K562 (cell line): ENCODE measurements around the gene ACOT7. TPM values are rescaled to one million over a fixed set of nuclear protein-coding genes. Genes with fewer than 3 reads are reported as not detected.

ENCODE experiments used
- CBX2 ChIP-seq: fragments of 200-600 bp; sonication (generic); IDR thresholded peaks from one replicate; pipeline ENCODE4 v1.6.1; 2012; ENCODE audit warnings: mild to moderate bottlenecking, low read length, inconsistent platforms; ENCODE audit not compliant: insufficient read depth, poor library complexity, severe bottlenecking
- EGR1 ChIP-seq: fragments of 450-650 bp; conservative IDR thresholded peaks from 2 replicates; pipeline ENCODE4 v1.6.1; 2017; ENCODE audit warnings: mild to moderate bottlenecking
- MEIS2 ChIP-seq: fragments of 450-650 bp; IDR thresholded peaks from 2 replicates; pipeline ENCODE4 v1.6.1; 2014; ENCODE audit warnings: mild to moderate bottlenecking; ENCODE audit not compliant: partially characterized antibody
- MTA3 ChIP-seq: fragments of 450-650 bp; formaldehyde crosslinking; IDR thresholded peaks from 2 replicates; pipeline ENCODE4 v1.6.1; 2017; ENCODE audit warnings: mild to moderate bottlenecking, borderline replicate concordance
- PCBP1 ChIP-seq: fragments of 200-400 bp; formaldehyde crosslinking; IDR thresholded peaks from 2 replicates; pipeline ENCODE4 v1.6.1; 2018; ENCODE audit warnings: mild to moderate bottlenecking, low read depth, low read length; ENCODE audit not compliant: poor library complexity, severe bottlenecking
- YY1 ChIP-seq, 3 experiments: IDR thresholded peaks; 2 replicates each; pipeline ENCODE4 v1.6.1; 2011; ENCODE audit warnings: low read length in 2 of 3, mild to moderate bottlenecking in 2 of 3, moderate library complexity in 2 of 3, borderline replicate concordance in 1 of 3, control low read depth in 1 of 3, low read depth in 1 of 3; ENCODE audit not compliant: insufficient read depth in 3 of 3, insufficient replicate concordance in 2 of 3, control insufficient read depth in 1 of 3, insufficient read length in 1 of 3; ENCODE audit errors: extremely low read depth in 1 of 3
- polyA plus RNA-seq, 8 experiments: library from polyadenylated mRNA; depleted of rRNA in 4 of 8; stranded (reverse) in 5 of 8; unstranded in 3 of 8; fragments of >200 nt; fragmentation: Nextera tagmentation in 2 of 8; fragmentation: Illumina TruSeq in 1 of 8; extraction: Ambion mirVana in 2 of 8; extraction: Trizol in 1 of 8; gene quantifications; 2 replicates each; pipeline versions ENCODE4 v1.2.1 to v1.2.3, GENCODE V29; 2011 to 2014; ENCODE audit warnings: inconsistent platforms in 1 of 8, missing spikeins in 1 of 8
- total RNA-seq, 7 experiments: library from RNA; depleted of rRNA in 6 of 7; stranded (reverse); fragments of >200 nt in 6 of 7; fragmentation: Illumina TruSeq in 2 of 7; extraction: Trizol in 2 of 7; gene quantifications; 2 replicates each; pipeline versions ENCODE4 v1.2.1 to v1.2.3, GENCODE V29; 2011 to 2021; ENCODE audit warnings: low replicate concordance in 1 of 7
- TF ChIP-seq, protein P1 (sequence below): fragments of 450-650 bp; IDR thresholded peaks from 2 replicates; pipeline ENCODE4 v1.6.1; 2017; ENCODE audit warnings: antibody characterized with exemption, mild to moderate bottlenecking
- TF ChIP-seq, protein P2 (sequence below): fragments of 250-450 bp; sonication (Bioruptor Pico); IDR thresholded peaks from 2 replicates; pipeline ENCODE4 v1.8.0; 2022; ENCODE audit warnings: moderate library complexity, mild to moderate bottlenecking, inconsistent platforms
- TF ChIP-seq, protein P3 (sequence below): fragments of 250-450 bp; sonication (Bioruptor Pico); IDR thresholded peaks from 2 replicates; pipeline ENCODE4 v1.5.0; 2021

Gene ACOT7
- total and polyA plus RNA-seq, 9 of the 15 experiments (the other 6 are each of a cell fraction or from before 2014, with no cell fraction given), result 7.0 to 92.6 (median 37.2) TPM

DNA sequence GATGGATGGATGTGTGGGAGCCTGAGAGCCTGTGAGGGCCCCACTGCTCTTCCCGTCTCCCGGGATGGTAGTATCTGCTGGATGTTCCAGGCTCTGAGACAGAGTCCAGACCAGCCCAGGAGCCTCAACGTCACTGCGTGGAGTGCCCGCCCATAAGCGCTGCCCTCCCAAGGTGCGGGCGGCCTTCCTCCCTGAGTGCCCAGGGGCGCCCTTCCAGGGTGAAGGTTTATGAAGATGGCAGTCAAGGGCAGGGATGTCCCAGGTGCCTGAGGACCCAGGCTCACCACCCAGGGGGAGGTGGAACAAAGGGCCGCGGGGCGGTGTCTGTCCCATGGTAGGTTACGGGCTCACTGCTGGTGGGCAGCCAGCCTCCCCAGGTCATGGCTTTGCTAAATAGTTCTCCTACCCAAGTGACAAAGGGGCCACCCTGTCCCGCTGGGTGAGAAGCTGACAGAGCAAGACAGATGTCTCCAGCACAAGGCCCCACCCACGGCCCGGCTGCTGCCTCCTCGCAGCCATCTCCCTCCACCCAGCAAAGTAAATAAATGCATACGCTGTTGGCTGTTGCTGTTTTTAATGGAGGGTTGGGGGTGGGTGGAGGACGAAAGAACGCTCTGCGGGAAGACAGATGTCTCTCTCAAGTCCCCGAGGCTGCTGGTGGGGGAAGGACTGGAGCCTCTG, 123.7 kb downstream of the ACOT7 start (continued):
- TF ChIP-seq EGR1 (peak; percentile 19; the same call in 1 of the 2 replicates), YY1 (IDR thresholded peaks at IDR 0.05; ENCODE audit: borderline replicate concordance in 1 of 3, control insufficient read depth in 1 of 3, extremely low read depth in 1 of 3, insufficient read depth in 3 of 3, insufficient read length in 1 of 3, insufficient replicate concordance in 2 of 3, low read depth in 1 of 3, low read length in 2 of 3) (peak in 1 of 3 experiments; percentile 17), PCBP1 (no peak), MEIS2 (peak; percentile 89), MTA3 (no peak), CBX2 (no peak)
- TF ChIP-seq, protein P1, sequence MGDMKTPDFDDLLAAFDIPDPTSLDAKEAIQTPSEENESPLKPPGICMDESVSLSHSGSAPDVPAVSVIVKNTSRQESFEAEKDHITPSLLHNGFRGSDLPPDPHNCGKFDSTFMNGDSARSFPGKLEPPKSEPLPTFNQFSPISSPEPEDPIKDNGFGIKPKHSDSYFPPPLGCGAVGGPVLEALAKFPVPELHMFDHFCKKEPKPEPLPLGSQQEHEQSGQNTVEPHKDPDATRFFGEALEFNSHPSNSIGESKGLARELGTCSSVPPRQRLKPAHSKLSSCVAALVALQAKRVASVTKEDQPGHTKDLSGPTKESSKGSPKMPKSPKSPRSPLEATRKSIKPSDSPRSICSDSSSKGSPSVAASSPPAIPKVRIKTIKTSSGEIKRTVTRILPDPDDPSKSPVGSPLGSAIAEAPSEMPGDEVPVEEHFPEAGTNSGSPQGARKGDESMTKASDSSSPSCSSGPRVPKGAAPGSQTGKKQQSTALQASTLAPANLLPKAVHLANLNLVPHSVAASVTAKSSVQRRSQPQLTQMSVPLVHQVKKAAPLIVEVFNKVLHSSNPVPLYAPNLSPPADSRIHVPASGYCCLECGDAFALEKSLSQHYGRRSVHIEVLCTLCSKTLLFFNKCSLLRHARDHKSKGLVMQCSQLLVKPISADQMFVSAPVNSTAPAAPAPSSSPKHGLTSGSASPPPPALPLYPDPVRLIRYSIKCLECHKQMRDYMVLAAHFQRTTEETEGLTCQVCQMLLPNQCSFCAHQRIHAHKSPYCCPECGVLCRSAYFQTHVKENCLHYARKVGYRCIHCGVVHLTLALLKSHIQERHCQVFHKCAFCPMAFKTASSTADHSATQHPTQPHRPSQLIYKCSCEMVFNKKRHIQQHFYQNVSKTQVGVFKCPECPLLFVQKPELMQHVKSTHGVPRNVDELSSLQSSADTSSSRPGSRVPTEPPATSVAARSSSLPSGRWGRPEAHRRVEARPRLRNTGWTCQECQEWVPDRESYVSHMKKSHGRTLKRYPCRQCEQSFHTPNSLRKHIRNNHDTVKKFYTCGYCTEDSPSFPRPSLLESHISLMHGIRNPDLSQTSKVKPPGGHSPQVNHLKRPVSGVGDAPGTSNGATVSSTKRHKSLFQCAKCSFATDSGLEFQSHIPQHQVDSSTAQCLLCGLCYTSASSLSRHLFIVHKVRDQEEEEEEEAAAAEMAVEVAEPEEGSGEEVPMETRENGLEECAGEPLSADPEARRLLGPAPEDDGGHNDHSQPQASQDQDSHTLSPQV, result no peak
- TF ChIP-seq, protein P2, sequence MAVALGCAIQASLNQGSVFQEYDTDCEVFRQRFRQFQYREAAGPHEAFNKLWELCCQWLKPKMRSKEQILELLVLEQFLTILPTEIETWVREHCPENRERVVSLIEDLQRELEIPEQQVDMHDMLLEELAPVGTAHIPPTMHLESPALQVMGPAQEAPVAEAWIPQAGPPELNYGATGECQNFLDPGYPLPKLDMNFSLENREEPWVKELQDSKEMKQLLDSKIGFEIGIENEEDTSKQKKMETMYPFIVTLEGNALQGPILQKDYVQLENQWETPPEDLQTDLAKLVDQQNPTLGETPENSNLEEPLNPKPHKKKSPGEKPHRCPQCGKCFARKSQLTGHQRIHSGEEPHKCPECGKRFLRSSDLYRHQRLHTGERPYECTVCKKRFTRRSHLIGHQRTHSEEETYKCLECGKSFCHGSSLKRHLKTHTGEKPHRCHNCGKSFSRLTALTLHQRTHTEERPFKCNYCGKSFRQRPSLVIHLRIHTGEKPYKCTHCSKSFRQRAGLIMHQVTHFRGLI, result no peak
- TF ChIP-seq, protein P3, sequence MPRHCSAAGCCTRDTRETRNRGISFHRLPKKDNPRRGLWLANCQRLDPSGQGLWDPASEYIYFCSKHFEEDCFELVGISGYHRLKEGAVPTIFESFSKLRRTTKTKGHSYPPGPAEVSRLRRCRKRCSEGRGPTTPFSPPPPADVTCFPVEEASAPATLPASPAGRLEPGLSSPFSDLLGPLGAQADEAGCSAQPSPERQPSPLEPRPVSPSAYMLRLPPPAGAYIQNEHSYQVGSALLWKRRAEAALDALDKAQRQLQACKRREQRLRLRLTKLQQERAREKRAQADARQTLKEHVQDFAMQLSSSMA (CRISPR knock-in tag), result no peak
